HEK293T (cell line): ENCODE results near the gene MRPS34.

ENCODE experiments used
- CTCF ChIA-PET: fragments of 350-600 bp; formaldehyde crosslinking; extraction: SDS; loops from one replicate; lab custom pipeline; 2021; ENCODE audit warnings: antibody characterized with exemption, inconsistent platforms; lab: Yijun Ruan, JAX
- POLR2A ChIA-PET: fragments of 350-600 bp; formaldehyde crosslinking; extraction: SDS; loops from one replicate; lab custom pipeline; 2020; ENCODE audit warnings: antibody characterized with exemption, inconsistent platforms; lab: Yijun Ruan, JAX
- DNase-seq: peaks from one replicate; pipeline ENCODE4 v3.0.0; 2012; ENCODE audit warnings: mixed read lengths; ENCODE audit errors: extremely low spot score
- ARNT ChIP-seq: fragments of 450-650 bp; IDR thresholded peaks from 2 replicates; pipeline ENCODE4 v1.6.1; 2017; ENCODE audit warnings: mild to moderate bottlenecking
- BHLHE40 ChIP-seq: fragments of 450-650 bp; IDR thresholded peaks from 2 replicates; pipeline ENCODE4 v1.6.1; 2016; ENCODE audit warnings: mild to moderate bottlenecking, moderate library complexity, borderline replicate concordance
- CTBP1 ChIP-seq: fragments of 450-650 bp; IDR thresholded peaks from 2 replicates; pipeline ENCODE4 v1.6.1; 2016; ENCODE audit warnings: borderline replicate concordance
- ELF4 ChIP-seq: fragments of 450-650 bp; IDR thresholded peaks from 2 replicates; pipeline ENCODE4 v1.6.1; 2017; ENCODE audit warnings: antibody characterized with exemption
- FOXA1 ChIP-seq: fragments of 450-650 bp; IDR thresholded peaks from 2 replicates; pipeline ENCODE4 v1.6.1; 2016; ENCODE audit warnings: mild to moderate bottlenecking
- FOXK2 ChIP-seq: fragments of 450-650 bp; IDR thresholded peaks from 2 replicates; pipeline ENCODE4 v1.6.1; 2016; ENCODE audit warnings: mild to moderate bottlenecking
- FOXM1 ChIP-seq: fragments of 450-650 bp; IDR thresholded peaks from 2 replicates; pipeline ENCODE4 v1.6.1; 2017; ENCODE audit warnings: mild to moderate bottlenecking, borderline replicate concordance
- HDGF ChIP-seq: fragments of 450-650 bp; IDR thresholded peaks from 2 replicates; pipeline ENCODE4 v1.6.1; 2017; ENCODE audit warnings: antibody characterized with exemption, borderline replicate concordance
- L3MBTL2 ChIP-seq: fragments of 450-650 bp; conservative IDR thresholded peaks from 2 replicates; pipeline ENCODE4 v1.6.1; 2016; ENCODE audit warnings: mild to moderate bottlenecking
- LEF1 ChIP-seq: fragments of 450-650 bp; IDR thresholded peaks from 2 replicates; pipeline ENCODE4 v1.6.1; 2017; ENCODE audit warnings: mild to moderate bottlenecking, borderline replicate concordance
- NFRKB ChIP-seq: fragments of 450-650 bp; IDR thresholded peaks from 2 replicates; pipeline ENCODE4 v1.6.1; 2016; ENCODE audit warnings: mild to moderate bottlenecking, moderate library complexity
- SP1 ChIP-seq: fragments of 450-650 bp; IDR thresholded peaks from 2 replicates; pipeline ENCODE4 v1.6.1; 2017
- SUZ12 ChIP-seq: fragments of 450-650 bp; IDR thresholded peaks from 2 replicates; pipeline ENCODE4 v1.6.1; 2016; ENCODE audit warnings: mild to moderate bottlenecking
- TARDBP ChIP-seq: fragments of 450-650 bp; IDR thresholded peaks from 2 replicates; pipeline ENCODE4 v1.6.1; 2016
- ZNF384 ChIP-seq: fragments of 450-650 bp; IDR thresholded peaks from 2 replicates; pipeline ENCODE4 v1.6.1; 2016
- TF ChIP-seq, protein P1 (sequence below): fragments of 450-650 bp; IDR thresholded peaks from 2 replicates; pipeline ENCODE4 v1.6.1; 2016

Gene MRPS34

GRCh38 chr16:1794221-1794871 is 21.4 kb upstream of the MRPS34 start:
- DNase-seq: no peak
- ChIA-PET POLR2A (interaction anchor here (1.1 kb wide), 1 partner anchor 9 kb away, joined by 3 read pairs; no protein-coding TSS in a partner anchor), CTCF (no interaction called here)
- no peak for TF ChIP-seq TARDBP
- TF ChIP-seq ZNF384: no peak
- no peak for TF ChIP-seq HDGF
- TF ChIP-seq SUZ12: no peak
- no peak for TF ChIP-seq L3MBTL2
- no peak for TF ChIP-seq LEF1
- TF ChIP-seq, protein P1, sequence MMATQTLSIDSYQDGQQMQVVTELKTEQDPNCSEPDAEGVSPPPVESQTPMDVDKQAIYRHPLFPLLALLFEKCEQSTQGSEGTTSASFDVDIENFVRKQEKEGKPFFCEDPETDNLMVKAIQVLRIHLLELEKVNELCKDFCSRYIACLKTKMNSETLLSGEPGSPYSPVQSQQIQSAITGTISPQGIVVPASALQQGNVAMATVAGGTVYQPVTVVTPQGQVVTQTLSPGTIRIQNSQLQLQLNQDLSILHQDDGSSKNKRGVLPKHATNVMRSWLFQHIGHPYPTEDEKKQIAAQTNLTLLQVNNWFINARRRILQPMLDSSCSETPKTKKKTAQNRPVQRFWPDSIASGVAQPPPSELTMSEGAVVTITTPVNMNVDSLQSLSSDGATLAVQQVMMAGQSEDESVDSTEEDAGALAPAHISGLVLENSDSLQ: no peak
- no peak for TF ChIP-seq BHLHE40
- no peak for TF ChIP-seq CTBP1
- TF ChIP-seq FOXM1: no peak
- no peak for TF ChIP-seq ELF4
- no peak for TF ChIP-seq SP1

GRCh38 chr16:1793578-1794220 is 20.8 kb upstream of the MRPS34 start, which contains the start of gene IGFALS:
TSS of gene IGFALS (minus strand) at chr16:1793705. CDS start at chr16:1793652, 53 bp downstream.
- TF ChIP-seq L3MBTL2 (no peak), BHLHE40 (no peak)
- no peak for DNase-seq
- ChIA-PET POLR2A (interaction anchor here (1.1 to 2.9 kb wide), 2 partner anchors 10 to 11 kb away, joined by 3 to 25 read pairs; partner anchors contain the start of genes NUBP2 and SPSB3), CTCF (no interaction called here)

DNA sequence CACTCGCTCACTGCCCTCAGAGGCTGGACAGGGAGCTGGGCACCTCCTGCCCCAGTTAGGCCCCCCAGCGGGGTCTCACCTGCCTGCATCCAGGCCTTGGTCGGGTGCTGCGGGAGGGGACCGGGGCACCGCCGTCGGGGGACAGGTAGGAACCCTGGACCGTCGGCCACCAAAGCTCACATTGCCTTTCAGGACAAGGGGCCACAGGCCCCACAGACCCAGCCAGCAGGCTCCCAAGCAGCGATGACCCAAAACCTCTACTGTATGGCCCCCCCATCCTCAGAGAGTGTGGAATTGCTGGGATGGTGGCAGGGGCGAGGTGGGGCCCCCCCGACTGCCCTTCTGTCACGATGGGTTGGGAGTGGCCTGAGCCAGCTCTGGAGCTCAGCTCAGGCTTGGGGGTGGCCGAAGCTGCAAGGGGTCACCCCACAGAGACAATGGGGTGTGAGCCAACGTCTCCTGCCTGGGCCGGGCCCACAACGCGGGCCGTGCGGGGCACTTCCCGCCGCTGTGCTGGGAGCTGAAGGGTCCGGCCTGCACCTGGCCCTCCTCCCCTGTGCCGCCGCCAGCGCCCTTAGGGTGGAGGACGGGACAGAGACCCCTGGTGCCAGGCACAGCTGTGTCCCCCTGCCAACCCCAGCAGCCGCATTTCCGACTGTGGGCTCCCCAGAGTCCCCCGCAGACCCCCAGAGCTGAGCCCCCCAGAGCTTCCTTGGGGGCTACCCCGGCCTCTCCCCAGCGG is 20.1 kb upstream of the MRPS34 start:
- POLR2A ChIA-PET: interaction anchor here (0.8 to 2.9 kb wide), 3 partner anchors 10 to 13 kb away, joined by 3 to 25 read pairs (median 3); partner anchors contain the start of genes NUBP2 and SPSB3
- CTCF ChIA-PET: no interaction called here
- DNase-seq: no peak
- TF ChIP-seq HDGF (no peak), BHLHE40 (no peak), ZNF384 (no peak), ELF4 (no peak), FOXA1 (no peak), FOXK2 (no peak), CTBP1 (no peak), SUZ12 (no peak), TARDBP (no peak)
- TF ChIP-seq, protein P1: no peak

- DNase-seq: no peak
- CTCF ChIA-PET: no interaction called here
- POLR2A ChIA-PET: interaction anchor here (0.8 to 2.9 kb wide), 2 partner anchors 9 to 12 kb away, joined by 3 to 25 read pairs; partner anchors contain the start of genes NUBP2 and SPSB3
- TF ChIP-seq ELF4 (no peak), FOXK2 (no peak), HDGF (no peak), ZNF384 (no peak), FOXA1 (no peak), NFRKB (no peak), L3MBTL2 (no peak), BHLHE40 (no peak), TARDBP (no peak), FOXM1 (no peak), SUZ12 (no peak), SP1 (no peak), ARNT (no peak), LEF1 (no peak), CTBP1 (no peak)
- TF ChIP-seq, protein P1: no peak
Observed at GRCh38 chr16:1791943-1792812, 19.2 kb upstream of the MRPS34 start.

- no peak for TF ChIP-seq L3MBTL2
- TF ChIP-seq SUZ12: no peak
- no peak for TF ChIP-seq FOXK2
- TF ChIP-seq ARNT: no peak
- no peak for TF ChIP-seq CTBP1
- TF ChIP-seq, protein P1: no peak
- no peak for TF ChIP-seq TARDBP
- TF ChIP-seq LEF1: no peak
- TF ChIP-seq ZNF384: no peak
- no peak for TF ChIP-seq NFRKB
- TF ChIP-seq HDGF: no peak
- TF ChIP-seq SP1: no peak
- POLR2A ChIA-PET: interaction anchor here (0.9 to 2.9 kb wide), 2 partner anchors 9 to 152 kb away, joined by 3 to 25 read pairs; partner anchors contain the start of genes MSRB1, NUBP2 and SPSB3
- no peak for DNase-seq
- CTCF ChIA-PET: no interaction called here
Observed at GRCh38 chr16:1791256-1791942, 18.5 kb upstream of the MRPS34 start.
